Measurements from ENCODE around the gene BCKDHB.

Gene BCKDHB

DNA sequence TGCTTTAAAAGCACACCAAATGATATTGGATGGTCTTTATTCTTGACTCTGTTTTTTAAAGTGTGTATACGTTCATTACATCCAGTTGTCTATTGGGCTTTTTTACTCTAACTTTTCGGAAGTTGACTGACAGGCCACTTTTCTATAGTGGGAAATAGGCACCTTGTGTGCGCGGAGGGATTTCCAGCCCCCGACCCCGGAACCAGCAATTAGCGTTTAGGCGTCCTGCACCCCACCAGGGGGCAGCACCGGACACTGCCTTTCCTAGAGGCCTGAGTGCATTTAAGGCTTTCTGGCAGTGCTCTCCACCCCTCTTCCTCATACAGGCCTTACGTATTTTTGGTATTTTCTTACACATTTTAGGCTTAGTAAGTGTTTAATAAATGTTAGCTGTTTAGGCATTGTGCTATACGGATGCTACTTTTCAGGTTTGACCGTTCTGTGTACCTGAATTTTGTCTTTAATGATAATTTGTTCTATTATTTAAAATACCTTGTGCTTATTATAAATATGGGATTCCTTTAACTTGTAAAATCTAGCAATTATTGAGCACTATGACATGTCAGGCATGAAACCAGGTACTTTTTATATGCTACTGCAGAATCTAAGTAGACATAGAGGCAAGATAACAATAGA is 231.8 kb downstream of the BCKDHB start:
- DNase-seq = peak; percentile 14

DNA sequence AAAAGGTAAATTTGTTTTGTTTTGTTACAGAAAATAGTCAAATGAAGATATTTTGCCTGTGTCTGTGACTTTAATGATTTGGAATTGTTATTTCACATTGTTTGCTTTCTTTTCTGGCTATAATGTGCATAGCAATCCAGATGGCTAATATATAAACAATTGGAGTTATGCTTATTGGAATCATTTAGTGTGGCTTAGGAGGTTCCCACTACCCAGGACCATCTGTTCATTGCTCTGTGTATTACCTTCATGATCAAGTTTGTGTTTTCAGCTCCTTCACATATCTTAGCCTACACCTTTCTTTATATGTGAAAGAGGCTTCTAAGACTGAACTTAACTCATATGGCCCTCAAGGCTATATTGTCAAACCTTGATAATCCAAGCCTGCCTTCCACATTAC is 232.9 kb downstream of the BCKDHB start:
- DNase-seq = no peak

DNA sequence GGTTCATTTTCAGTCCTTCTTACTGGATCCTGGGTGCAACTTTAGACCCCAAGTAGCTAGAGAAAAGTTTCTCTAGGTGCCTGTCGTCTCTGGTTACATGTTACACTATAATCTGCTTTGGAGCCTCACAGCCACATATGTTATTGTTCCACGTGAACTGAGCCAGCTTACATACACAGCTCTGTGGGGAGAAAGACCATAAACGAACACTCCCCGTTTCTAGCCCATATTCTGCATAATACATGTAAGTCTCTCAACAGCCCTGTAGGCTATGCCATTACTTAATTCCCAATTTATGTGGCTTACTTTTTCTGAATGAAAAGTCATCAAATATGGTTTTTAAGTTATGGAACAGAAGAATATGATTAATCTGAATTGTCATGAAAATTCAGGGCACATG is 233.8 kb downstream of the BCKDHB start:
- no peak for DNase-seq

DNA sequence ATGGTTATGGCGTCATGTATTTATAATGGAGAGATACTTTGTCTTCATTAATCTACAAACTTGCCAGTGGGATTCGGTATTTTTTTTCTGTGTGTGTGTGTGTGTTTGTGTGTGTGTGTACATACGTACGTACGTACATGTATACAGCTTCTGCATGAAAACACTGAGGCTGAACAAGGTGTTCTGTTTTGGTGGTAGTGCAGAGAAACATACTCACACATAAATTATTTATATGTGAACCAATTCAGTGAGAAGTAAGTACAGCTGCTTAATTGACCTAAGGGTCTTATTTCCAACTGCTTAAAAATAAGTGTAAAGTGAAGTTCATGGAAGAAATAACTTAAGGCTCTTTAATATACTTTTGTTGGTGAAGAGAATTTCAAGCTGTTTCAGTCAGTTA is 234.2 kb downstream of the BCKDHB start:
- DNase-seq = no peak

DNA sequence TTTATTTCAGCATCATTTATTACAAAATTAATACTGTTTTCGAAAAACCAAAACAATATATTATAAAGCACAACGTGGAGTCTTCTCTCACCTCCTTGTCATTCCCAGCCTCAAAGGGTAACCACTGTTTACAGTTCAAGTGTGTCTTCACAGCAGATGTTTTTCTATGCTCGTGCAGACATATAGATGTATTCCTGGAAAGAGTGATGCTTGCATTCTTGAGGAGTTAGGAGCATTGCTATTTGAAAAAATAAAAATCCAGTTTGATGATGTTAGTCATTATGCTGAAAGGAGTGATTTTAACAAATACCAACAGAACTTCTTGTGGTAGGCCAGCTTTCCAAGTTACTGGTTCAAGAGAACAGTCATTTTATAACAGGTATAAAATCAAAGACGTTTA is 234.9 kb downstream of the BCKDHB start:
- DNase-seq = no peak

DNA sequence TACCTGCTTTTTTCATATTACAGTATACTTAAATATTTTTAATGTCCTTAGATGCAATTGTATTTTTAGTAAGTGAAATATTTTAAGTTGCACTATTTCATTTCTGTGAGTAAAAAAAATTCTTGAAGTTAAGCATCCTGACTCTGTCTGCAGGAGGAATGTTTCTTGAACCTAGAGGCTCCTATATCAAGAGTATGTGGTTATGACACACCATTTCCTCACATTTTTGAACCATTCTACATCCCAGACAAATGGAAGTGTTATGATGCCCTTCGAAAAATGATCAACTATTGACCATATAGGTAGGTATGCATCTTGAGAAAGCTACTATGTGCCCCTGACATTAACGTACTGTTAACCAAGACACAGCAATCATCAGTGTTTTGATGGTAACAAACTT is 237.0 kb downstream of the BCKDHB start:
- no peak for DNase-seq

DNA sequence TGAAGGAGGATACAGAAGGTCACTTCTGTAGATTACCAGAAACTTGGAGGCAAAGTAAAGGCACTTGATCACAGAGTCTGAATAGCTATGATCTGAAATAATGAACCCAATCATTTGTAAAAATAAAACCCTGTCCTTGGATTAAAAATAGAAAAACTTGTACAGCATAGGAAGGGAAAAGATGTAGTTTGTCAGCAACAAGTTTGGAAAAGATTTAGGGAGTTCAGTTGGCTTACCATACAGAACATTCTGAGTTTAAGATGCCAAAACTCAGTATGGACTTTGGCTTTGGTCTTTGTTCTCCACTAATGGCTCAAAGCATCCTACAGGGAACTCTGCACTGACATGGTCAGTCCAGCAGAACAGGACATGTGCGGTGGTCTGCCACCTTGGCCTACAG is 240.6 kb downstream of the BCKDHB start:
- DNase-seq = no peak

DNA sequence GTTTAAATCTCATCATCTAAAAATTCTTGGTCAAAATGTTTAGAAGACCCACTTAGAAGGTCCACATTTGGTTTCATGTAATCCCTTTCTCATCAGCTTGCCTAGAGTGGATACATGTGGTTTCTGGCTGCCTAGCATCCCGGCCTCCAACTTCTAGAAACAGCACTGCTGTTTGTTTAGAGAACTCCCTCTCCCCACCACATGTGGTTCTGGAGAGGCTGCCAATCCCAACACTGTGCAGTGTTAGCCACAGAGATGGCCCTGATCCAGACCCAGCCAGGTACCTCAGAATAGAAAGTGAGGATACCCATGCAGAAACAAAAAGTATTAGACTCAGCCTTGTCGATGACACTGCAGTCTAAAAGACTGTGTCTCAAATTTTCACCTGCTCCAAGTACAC is 241.8 kb downstream of the BCKDHB start:
- no peak for DNase-seq

DNA sequence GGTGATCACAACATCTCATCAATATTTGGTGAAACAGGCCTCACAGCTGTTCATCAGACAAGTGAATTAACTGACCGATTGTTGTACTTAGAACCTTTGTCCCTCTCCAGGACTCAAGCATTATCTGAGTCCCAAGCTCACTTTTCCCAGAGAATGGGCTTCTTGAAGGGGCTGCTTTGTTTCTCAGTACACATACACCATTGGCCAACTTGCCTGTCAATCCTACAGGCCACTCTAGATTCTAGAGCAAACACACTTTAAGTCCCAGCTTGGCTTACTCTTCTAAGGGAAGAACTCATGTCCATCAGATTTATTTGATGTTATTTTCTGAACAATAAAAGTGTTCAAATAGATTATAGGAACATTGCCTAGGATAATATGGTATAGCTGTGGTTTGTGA is 249.5 kb downstream of the BCKDHB start:
- DNase-seq = no peak

DNA sequence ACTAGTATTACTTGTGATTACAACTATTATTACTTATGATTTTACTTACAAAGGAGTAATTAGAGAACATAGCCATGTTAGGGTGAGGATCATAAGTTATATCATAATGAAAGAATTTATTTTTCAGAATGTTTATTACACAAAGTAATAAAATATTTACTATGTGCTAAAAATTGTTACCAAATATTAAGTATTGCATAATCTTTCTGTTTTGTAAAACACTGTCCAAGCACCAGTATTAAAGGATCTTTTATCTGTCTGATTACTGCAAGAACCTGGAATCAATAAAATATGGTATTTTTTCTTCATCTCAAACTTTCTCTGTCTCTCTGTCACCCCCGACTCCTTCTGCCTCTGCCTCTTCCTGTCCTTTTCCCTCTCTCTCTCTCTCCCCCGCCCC is 250.1 kb downstream of the BCKDHB start:
- no peak for DNase-seq

DNA sequence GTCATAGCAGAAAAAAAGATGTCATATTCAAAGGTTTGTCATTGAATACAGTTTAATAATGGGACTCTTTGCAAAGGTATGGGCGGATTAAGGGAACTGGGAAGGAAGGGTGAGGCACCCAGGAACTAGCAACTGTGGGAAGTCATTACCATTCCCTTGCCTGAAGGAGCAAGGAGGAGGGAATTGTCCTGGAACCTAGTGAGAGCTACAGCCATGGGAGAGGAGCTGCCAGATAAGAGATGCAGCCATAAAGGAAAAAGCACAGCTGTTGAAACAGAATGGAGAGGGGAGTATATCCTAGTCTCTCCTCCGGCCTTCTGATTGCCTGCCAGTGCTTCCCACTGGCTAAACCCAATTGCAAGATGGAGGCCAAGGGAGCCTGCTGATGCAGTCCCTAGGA is 250.6 kb downstream of the BCKDHB start:
- no peak for DNase-seq

DNA sequence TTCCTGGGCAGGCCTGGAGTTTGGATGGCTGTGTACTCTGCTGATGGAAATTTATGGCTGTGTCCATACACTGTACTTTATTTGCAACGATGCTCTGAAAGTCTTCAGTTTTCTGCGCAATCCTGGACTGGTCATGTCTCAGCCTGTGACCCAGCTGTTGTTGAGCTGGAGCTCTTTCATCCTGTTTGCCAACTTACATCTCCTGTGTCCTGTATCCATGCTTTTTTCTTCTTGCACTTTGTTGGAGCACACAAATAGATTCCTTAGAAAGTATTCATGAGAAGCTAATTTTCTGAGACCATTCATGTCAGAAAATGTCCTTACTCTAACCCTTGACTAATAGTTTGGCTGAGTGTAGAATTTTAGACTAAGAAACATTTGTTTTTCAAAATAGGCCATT is 251.2 kb downstream of the BCKDHB start:
- no peak for DNase-seq

DNA sequence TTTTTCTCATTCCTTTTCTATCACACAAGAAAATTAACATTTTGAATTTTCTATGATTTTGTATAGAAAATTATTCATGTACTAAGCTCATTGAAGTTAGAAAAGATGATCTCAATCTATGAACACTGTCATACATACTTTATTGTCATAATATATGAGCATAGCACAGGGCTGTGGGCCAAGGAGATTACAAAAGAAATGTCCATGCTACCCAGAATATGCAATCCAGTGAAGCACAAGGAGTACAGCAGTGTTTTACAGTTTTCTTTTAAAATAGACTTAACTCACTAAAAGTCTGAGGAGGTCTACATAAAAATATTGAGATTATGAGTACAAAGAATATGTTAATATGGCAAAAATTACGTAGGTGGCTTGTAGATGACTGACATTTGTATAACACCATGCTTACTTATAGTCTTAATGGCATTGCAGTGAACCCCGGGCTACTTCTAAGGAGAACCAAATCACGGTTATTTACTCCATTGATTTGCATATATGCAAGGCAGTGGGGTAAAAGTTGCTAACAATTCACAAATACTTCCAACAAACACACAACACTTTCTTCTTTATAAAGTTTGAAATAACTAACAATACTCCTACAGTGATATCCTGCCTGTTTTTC is 257.1 kb downstream of the BCKDHB start:
- DNase-seq = no peak

DNA sequence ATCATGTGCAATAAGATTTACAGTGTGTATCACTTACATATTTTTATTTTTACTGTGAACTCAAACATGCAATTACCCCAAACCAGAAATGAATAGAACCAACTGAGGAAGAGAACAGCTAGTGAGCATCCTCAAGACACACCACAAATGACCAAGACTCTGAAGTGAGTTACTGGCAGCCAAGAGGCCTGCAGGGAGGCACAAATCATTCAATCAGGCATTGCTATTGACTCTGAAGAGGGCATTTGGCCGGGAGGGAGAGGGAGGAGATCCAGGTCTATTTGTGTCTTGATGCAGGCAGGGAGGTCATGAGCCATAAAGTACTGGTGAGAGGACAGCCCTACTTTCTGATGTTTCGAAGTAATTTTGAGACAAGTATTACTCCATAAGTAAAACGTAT is 257.7 kb downstream of the BCKDHB start:
- no peak for DNase-seq

DNA sequence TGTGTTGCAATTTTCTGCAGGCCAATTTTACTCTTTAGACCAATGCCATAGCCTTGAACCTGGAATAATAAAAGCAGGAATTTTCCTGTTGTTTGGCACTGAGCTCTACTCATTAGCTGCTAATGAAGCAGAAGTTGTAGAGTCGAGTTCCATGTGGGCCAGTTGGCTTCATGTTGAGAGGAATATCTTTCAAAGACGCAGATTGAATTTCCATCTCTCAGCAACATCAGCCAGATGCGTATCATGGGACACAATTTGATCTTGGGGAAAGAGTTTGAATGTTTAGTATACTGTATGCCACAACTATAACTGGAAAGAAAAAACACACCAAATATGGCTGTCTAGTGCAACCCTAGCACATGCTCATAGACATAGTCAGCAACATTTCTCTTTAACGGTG is 259.6 kb downstream of the BCKDHB start:
- no peak for DNase-seq

DNA sequence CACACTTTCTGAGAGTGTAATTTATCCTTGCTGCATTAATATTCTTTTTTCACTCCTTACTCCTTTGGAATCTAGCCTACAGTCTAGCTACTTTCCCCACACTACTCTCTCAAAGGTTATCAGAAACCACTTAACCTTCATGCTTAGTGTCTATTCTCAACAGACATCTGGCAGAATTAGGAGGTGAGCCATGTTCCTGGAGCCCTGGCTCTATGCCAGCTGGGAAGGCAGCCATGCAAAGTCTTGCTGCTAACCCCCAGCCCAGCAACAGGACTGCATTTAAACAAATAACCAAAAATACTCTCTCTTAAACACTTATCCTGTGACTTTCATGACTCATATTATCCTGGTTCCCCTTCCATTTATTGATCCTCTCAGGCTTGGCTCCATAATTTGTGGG is 260.2 kb downstream of the BCKDHB start:
- DNase-seq = peak; percentile 38

DNA sequence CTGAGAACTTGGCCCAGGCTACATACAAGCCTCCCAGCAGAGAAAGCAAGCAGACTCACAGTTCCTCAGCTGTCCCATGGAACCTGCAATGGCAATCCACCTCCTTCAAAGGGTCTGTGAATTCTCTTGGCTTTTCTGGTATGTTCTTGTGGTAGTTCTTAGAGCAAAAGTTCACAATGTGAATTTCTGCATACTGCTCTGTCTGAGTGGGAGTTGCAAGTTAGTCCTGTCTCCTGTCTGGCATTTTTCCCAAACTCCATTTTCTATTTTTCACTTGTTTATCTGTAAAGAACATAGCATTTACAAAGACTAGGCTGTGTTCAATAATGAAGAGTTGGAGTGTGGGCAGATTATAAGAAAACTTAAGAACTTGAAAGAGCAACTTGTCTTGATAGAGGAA is 269.9 kb downstream of the BCKDHB start:
- no peak for DNase-seq

DNA sequence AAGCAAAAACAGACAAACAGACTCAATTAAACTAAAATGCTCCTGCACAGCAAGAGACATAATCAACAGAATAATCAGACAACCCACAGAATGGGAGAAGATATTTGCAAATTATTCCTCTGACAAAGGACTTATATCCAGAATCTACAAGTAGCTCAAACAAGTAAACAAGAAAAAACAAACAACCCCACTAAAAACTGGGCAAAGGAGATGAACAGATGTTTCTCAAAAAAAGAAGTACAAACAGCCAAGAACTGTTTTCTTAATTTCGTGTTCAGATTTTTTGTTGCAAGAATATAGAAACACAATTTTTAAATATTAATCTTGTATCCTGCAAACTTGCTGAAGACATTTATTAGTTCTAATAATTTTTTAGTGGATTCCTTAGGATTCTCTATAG is 274.1 kb downstream of the BCKDHB start:
- no peak for DNase-seq

DNA sequence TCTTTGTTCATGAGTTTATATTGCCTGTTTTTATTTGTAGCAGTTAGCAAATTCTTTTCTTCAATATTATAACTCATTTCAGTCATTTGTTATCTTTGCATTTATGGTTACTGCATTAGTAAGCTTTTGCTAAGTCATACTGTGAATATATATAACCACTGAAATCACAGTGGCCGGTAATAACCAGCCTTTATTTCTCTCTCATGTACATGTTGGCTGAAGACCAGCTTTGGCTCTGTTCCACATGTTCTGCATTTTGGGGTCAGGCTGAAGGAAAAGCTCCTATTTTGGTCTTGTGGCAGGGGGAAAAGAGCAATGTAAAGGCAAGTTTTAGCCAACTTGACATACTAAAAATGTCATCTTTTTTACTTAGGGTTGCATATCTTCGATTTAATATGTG is 276.3 kb downstream of the BCKDHB start:
- no peak for DNase-seq

DNA sequence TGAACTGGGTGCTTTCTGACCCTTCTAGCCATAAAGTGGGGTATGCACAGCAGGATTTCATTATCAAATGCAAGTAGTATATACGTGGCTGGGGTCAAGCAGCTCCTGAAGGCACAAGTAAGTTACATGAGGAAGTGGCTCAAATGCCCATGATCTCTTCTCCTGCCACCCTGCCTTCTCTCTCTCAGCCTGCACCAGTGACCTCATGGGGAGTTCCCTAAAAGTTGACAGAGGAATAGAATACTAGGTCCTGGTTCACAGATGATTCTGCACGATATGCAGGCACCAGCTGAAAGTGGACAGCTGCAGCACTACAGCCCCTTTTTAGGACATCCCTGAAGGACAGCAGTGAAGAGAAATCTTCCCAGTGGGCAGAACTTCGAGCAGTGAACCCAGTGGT is 282.0 kb downstream of the BCKDHB start:
- DNase-seq = no peak

All from COR-L47 (cell line).